Upper lobe of left lung (tissue), 4 donors: ENCODE results near the gene OTOS.

Experiments used
- CTCF ChIP-seq, 6 experiments: fragments of 450-650 bp in 4 of 6; fragments of 200-600 bp in 2 of 6; sonication (generic) in 2 of 6; IDR thresholded peaks; one replicate each; pipeline ENCODE4 v1.5.1; 2016 to 2019; ENCODE audit warnings: antibody characterized with exemption in 6 of 6
- EP300 ChIP-seq, 4 donors: sonication (generic); formaldehyde crosslinking; IDR thresholded peaks; one replicate each; pipeline ENCODE4 v1.5.1; 2017; ENCODE audit warnings: antibody characterized with exemption in 4 of 4, control low read depth in 2 of 4
- POLR2A ChIP-seq, 4 donors: fragments of 450-650 bp; IDR thresholded peaks; one replicate each; pipeline ENCODE4 v1.5.1; 2016 to 2017; ENCODE audit warnings: antibody characterized with exemption in 4 of 4, mild to moderate bottlenecking in 2 of 4

- TF ChIP-seq CTCF (IDR thresholded peaks at IDR 0.05) (no peak), POLR2A (IDR thresholded peaks at IDR 0.05) (no peak), EP300 (IDR thresholded peaks at IDR 0.05) (no peak)
These were observed 9.9 kb downstream of the OTOS start for GRCh38 chr2:240130393-240131195.
